Panc1 (cell line): Measurements from ENCODE around the gene KCNG1.

Experiments
- POLR2AphosphoS5 ChIP-seq: IDR thresholded peaks from 2 replicates; pipeline ENCODE4 v1.6.1; 2012; ENCODE audit warnings: mild to moderate bottlenecking, low read depth, low read length, moderate library complexity
- TF ChIP-seq, protein P1 (sequence below): fragments of 450-650 bp; IDR thresholded peaks from 2 replicates; pipeline ENCODE4 v1.5.1; 2017; ENCODE audit warnings: mild to moderate bottlenecking
- TF ChIP-seq, protein P2 (sequence below), 2 experiments: IDR thresholded peaks; 2 replicates each; pipeline ENCODE4 v1.6.1; 2011 to 2012; ENCODE audit warnings: low read depth in 2 of 2, control low read depth in 1 of 2, low read length in 1 of 2, mild to moderate bottlenecking in 1 of 2, moderate library complexity in 1 of 2; ENCODE audit not compliant: insufficient read depth in 1 of 2

DNA sequence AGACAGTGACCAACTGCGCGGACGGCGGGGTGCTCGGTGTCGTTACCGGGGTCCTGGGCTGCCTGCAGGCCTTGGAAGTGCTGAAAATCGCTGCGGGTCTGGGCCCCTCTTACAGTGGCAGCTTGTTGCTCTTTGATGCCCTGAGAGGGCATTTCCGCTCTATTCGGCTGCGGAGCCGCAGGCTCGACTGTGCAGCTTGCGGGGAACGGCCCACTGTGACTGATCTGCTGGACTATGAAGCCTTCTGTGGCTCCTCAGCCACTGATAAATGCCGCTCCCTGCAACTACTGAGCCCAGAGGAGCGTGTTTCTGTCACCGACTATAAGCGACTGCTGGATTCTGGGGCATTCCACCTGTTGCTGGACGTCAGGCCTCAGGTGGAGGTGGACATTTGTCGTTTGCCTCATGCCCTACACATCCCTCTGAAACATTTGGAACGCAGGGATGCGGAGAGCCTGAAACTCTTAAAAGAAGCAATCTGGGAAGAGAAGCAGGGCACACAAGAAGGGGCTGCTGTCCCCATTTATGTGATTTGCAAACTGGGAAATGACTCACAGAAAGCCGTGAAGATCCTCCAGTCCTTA is 63.3 kb downstream of the KCNG1 start:
- TF ChIP-seq, protein P1, sequence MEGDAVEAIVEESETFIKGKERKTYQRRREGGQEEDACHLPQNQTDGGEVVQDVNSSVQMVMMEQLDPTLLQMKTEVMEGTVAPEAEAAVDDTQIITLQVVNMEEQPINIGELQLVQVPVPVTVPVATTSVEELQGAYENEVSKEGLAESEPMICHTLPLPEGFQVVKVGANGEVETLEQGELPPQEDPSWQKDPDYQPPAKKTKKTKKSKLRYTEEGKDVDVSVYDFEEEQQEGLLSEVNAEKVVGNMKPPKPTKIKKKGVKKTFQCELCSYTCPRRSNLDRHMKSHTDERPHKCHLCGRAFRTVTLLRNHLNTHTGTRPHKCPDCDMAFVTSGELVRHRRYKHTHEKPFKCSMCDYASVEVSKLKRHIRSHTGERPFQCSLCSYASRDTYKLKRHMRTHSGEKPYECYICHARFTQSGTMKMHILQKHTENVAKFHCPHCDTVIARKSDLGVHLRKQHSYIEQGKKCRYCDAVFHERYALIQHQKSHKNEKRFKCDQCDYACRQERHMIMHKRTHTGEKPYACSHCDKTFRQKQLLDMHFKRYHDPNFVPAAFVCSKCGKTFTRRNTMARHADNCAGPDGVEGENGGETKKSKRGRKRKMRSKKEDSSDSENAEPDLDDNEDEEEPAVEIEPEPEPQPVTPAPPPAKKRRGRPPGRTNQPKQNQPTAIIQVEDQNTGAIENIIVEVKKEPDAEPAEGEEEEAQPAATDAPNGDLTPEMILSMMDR = no peak
- no peak for TF ChIP-seq POLR2AphosphoS5
- TF ChIP-seq, protein P2, sequence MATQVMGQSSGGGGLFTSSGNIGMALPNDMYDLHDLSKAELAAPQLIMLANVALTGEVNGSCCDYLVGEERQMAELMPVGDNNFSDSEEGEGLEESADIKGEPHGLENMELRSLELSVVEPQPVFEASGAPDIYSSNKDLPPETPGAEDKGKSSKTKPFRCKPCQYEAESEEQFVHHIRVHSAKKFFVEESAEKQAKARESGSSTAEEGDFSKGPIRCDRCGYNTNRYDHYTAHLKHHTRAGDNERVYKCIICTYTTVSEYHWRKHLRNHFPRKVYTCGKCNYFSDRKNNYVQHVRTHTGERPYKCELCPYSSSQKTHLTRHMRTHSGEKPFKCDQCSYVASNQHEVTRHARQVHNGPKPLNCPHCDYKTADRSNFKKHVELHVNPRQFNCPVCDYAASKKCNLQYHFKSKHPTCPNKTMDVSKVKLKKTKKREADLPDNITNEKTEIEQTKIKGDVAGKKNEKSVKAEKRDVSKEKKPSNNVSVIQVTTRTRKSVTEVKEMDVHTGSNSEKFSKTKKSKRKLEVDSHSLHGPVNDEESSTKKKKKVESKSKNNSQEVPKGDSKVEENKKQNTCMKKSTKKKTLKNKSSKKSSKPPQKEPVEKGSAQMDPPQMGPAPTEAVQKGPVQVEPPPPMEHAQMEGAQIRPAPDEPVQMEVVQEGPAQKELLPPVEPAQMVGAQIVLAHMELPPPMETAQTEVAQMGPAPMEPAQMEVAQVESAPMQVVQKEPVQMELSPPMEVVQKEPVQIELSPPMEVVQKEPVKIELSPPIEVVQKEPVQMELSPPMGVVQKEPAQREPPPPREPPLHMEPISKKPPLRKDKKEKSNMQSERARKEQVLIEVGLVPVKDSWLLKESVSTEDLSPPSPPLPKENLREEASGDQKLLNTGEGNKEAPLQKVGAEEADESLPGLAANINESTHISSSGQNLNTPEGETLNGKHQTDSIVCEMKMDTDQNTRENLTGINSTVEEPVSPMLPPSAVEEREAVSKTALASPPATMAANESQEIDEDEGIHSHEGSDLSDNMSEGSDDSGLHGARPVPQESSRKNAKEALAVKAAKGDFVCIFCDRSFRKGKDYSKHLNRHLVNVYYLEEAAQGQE (IDR thresholded peaks at IDR 0.05; ENCODE audit: insufficient read depth in 1 of 2, low read depth in 2 of 2, low read length in 1 of 2) = no peak
